Spleen (tissue), 7 donors: ENCODE results near the gene LMF1.

Experiments used
- POLR2A ChIP-seq, 3 donors: fragments of 450-650 bp; IDR thresholded peaks; one replicate each; pipeline ENCODE4 v1.5.1; 2017; ENCODE audit warnings: antibody characterized with exemption in 3 of 3, mild to moderate bottlenecking in 1 of 3
- POLR2AphosphoS5 ChIP-seq, 3 donors: sonication (generic); formaldehyde crosslinking; IDR thresholded peaks; one replicate each; pipeline ENCODE4 v1.5.1; 2017; ENCODE audit warnings: antibody characterized with exemption in 3 of 3
- TF ChIP-seq, protein P1 (sequence below), 11 experiments: fragments of 200-600 bp in 7 of 11; fragments of 450-650 bp in 4 of 11; sonication (generic) in 4 of 11; IDR thresholded peaks in 8 of 11; conservative IDR thresholded peaks in 3 of 11; 1 replicate in 7 of 11; 2 replicates in 4 of 11; pipeline versions ENCODE4 v1.4.0 to v1.8.0; 2016 to 2021; ENCODE audit warnings: antibody characterized with exemption in 11 of 11, inconsistent platforms in 4 of 11, mild to moderate bottlenecking in 1 of 11
- donor health status: DM: no; HTN: no; CAD: no; lungs with moderate emphysema.
- donor health status: DM: no; HTN: no; CAD: no.
- donor health status: DM: no; HTN: no; CAD: no.

DNA sequence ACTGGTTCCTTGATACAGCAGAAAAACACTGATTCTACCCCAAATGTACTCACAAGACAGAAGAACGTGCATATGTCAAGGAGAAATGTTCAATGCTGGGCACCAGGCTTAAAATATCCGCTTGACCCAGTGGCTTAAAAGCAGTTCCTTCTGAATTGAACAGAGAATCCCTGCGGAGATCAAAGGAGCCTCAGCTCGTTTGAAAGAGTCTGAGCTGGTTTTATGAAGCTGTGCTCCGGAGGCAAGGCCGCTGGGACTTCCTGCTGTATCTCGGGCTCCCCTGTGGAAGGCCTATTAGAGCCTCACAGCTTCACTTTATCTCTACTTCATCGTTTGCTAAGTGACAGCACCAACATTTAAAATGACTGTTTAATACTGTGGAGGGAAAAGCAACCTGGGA, 2.2 kb downstream of the LMF1 start:
- no peak for TF ChIP-seq POLR2A (IDR thresholded peaks at IDR 0.05)
- TF ChIP-seq, protein P1, sequence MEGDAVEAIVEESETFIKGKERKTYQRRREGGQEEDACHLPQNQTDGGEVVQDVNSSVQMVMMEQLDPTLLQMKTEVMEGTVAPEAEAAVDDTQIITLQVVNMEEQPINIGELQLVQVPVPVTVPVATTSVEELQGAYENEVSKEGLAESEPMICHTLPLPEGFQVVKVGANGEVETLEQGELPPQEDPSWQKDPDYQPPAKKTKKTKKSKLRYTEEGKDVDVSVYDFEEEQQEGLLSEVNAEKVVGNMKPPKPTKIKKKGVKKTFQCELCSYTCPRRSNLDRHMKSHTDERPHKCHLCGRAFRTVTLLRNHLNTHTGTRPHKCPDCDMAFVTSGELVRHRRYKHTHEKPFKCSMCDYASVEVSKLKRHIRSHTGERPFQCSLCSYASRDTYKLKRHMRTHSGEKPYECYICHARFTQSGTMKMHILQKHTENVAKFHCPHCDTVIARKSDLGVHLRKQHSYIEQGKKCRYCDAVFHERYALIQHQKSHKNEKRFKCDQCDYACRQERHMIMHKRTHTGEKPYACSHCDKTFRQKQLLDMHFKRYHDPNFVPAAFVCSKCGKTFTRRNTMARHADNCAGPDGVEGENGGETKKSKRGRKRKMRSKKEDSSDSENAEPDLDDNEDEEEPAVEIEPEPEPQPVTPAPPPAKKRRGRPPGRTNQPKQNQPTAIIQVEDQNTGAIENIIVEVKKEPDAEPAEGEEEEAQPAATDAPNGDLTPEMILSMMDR (IDR thresholded peaks at IDR 0.05 in 8 of 11, conservative IDR thresholded peaks at IDR 0.05 in 3 of 11), result no peak
- no peak for TF ChIP-seq POLR2AphosphoS5 (IDR thresholded peaks at IDR 0.05)
